Stimulated activated naive CD8-positive, alpha-beta T cell treated with anti-CD3 and anti-CD28 coated beads, Interleukin-15, Interleukin-2, amounts not matched to agents 100 ng/mL and 50 ng/mL, for 24 hours (primary cell): ENCODE data around the gene ERG28.

Source experiments
- H3K27ac Mint-ChIP-seq: one replicate; pipeline ENCODE4 v1.8.0; 2021; ENCODE audit warnings: mild to moderate bottlenecking, mixed read lengths
- H3K27me3 Mint-ChIP-seq: one replicate; pipeline ENCODE4 v1.8.0; 2021; ENCODE audit warnings: mixed read lengths
- H3K36me3 Mint-ChIP-seq: one replicate; pipeline ENCODE4 v1.8.0; 2021; ENCODE audit warnings: low read depth, mixed read lengths
- H3K4me1 Mint-ChIP-seq: one replicate; pipeline ENCODE4 v1.8.0; 2021; ENCODE audit warnings: low read depth, mixed read lengths
- H3K4me3 Mint-ChIP-seq: one replicate; pipeline ENCODE4 v1.8.0; 2021; ENCODE audit warnings: mild to moderate bottlenecking, mixed read lengths
- H3K9me3 Mint-ChIP-seq: one replicate; pipeline ENCODE4 v1.8.0; 2021; ENCODE audit warnings: mixed read lengths

Gene ERG28

GRCh38 chr14:75649337-75649736 lies 11.3 kb downstream of the ERG28 start:
- no peak overlapping the region for H3K4me3 Mint-ChIP-seq
- H3K4me1 Mint-ChIP-seq, result no peaks in the 10 kb centered on the region
- H3K9me3 Mint-ChIP-seq, result no peaks in the 10 kb centered on the region
- peaks cover 52% of the 10 kb centered on the region for H3K36me3 Mint-ChIP-seq
- no peaks in the 10 kb centered on the region for H3K27me3 Mint-ChIP-seq
- no peak overlapping the region for H3K27ac Mint-ChIP-seq

GRCh38 chr14:75648066-75648838 lies 12.4 kb downstream of the ERG28 start:
- Mint-ChIP-seq H3K27ac (no peak overlapping the region), H3K4me3 (no peak overlapping the region), H3K36me3 (peaks cover 50% of the 10 kb centered on the region)

GRCh38 chr14:75647640-75648039 lies 13.0 kb downstream of the ERG28 start:
- H3K9me3 Mint-ChIP-seq, result no peaks in the 10 kb centered on the region
- no peaks in the 10 kb centered on the region for H3K27me3 Mint-ChIP-seq
- H3K4me3 Mint-ChIP-seq, result no peak overlapping the region
- H3K4me1 Mint-ChIP-seq, result no peaks in the 10 kb centered on the region
- peak overlapping the region; percentile 31 for H3K27ac Mint-ChIP-seq
- peaks cover 44% of the 10 kb centered on the region for H3K36me3 Mint-ChIP-seq

More at GRCh38 chr14:75648066-75648838, 12.4 kb downstream of the ERG28 start:
- Mint-ChIP-seq H3K9me3 (no peaks in the 10 kb centered on the region), H3K27me3 (no peaks in the 10 kb centered on the region), H3K4me1 (no peaks in the 10 kb centered on the region)

GRCh38 chr14:75646762-75647161 lies 13.9 kb downstream of the ERG28 start:
- H3K36me3 Mint-ChIP-seq, result peaks cover 39% of the 10 kb centered on the region
- no peak overlapping the region for H3K4me3 Mint-ChIP-seq
- H3K9me3 Mint-ChIP-seq, result no peaks in the 10 kb centered on the region
- H3K27me3 Mint-ChIP-seq, result no peaks in the 10 kb centered on the region
- no peak overlapping the region for H3K27ac Mint-ChIP-seq
- no peaks in the 10 kb centered on the region for H3K4me1 Mint-ChIP-seq

- Mint-ChIP-seq H3K27ac (no peak overlapping the region), H3K4me1 (no peaks in the 10 kb centered on the region), H3K27me3 (no peaks in the 10 kb centered on the region), H3K9me3 (no peaks in the 10 kb centered on the region), H3K4me3 (no peak overlapping the region), H3K36me3 (peaks cover 26% of the 10 kb centered on the region)
Measured at GRCh38 chr14:75645056-75645455, 15.6 kb downstream of the ERG28 start.

- no peaks in the 10 kb centered on the region for H3K4me1 Mint-ChIP-seq
- no peaks in the 10 kb centered on the region for H3K27me3 Mint-ChIP-seq
- no peaks in the 10 kb centered on the region for H3K9me3 Mint-ChIP-seq
- H3K36me3 Mint-ChIP-seq, result peaks cover 16% of the 10 kb centered on the region
- no peak overlapping the region for H3K27ac Mint-ChIP-seq
- no peak overlapping the region for H3K4me3 Mint-ChIP-seq
Measured at GRCh38 chr14:75643985-75644384, 16.7 kb downstream of the ERG28 start.

GRCh38 chr14:75640876-75641275 lies 19.8 kb downstream of the ERG28 start:
- no peak overlapping the region for H3K27ac Mint-ChIP-seq
- peaks cover 4% of the 10 kb centered on the region for H3K36me3 Mint-ChIP-seq
- no peaks in the 10 kb centered on the region for H3K27me3 Mint-ChIP-seq
- H3K4me3 Mint-ChIP-seq, result no peak overlapping the region
- no peaks in the 10 kb centered on the region for H3K4me1 Mint-ChIP-seq
- no peaks in the 10 kb centered on the region for H3K9me3 Mint-ChIP-seq

- no peak overlapping the region for H3K4me3 Mint-ChIP-seq
- no peaks in the 10 kb centered on the region for H3K27me3 Mint-ChIP-seq
- no peaks in the 10 kb centered on the region for H3K9me3 Mint-ChIP-seq
- H3K4me1 Mint-ChIP-seq, result no peaks in the 10 kb centered on the region
- H3K36me3 Mint-ChIP-seq, result no peaks in the 10 kb centered on the region
- H3K27ac Mint-ChIP-seq, result no peak overlapping the region
Measured at GRCh38 chr14:75636100-75636692, 24.5 kb downstream of the ERG28 start.

- H3K4me1 Mint-ChIP-seq, result no peaks in the 10 kb centered on the region
- H3K9me3 Mint-ChIP-seq, result no peaks in the 10 kb centered on the region
- H3K27ac Mint-ChIP-seq, result no peak overlapping the region
- H3K36me3 Mint-ChIP-seq, result no peaks in the 10 kb centered on the region
- H3K4me3 Mint-ChIP-seq, result no peak overlapping the region
- no peaks in the 10 kb centered on the region for H3K27me3 Mint-ChIP-seq
Measured at GRCh38 chr14:75634848-75635247, 25.8 kb downstream of the ERG28 start.

- no peak overlapping the region for H3K4me3 Mint-ChIP-seq
- no peak overlapping the region for H3K27ac Mint-ChIP-seq
- H3K36me3 Mint-ChIP-seq, result no peaks in the 10 kb centered on the region
- H3K4me1 Mint-ChIP-seq, result no peaks in the 10 kb centered on the region
- peaks cover 3% of the 10 kb centered on the region for H3K27me3 Mint-ChIP-seq
- H3K9me3 Mint-ChIP-seq, result no peaks in the 10 kb centered on the region
Measured at GRCh38 chr14:75631453-75631831, 29.2 kb downstream of the ERG28 start.

GRCh38 chr14:75630695-75631452 lies 29.8 kb downstream of the ERG28 start:
- Mint-ChIP-seq H3K4me3 (no peak overlapping the region), H3K4me1 (no peaks in the 10 kb centered on the region), H3K27me3 (peaks cover 3% of the 10 kb centered on the region), H3K9me3 (no peaks in the 10 kb centered on the region), H3K36me3 (no peaks in the 10 kb centered on the region), H3K27ac (no peak overlapping the region)

- H3K36me3 Mint-ChIP-seq, result no peaks in the 10 kb centered on the region
- peaks cover 3% of the 10 kb centered on the region for H3K27me3 Mint-ChIP-seq
- H3K27ac Mint-ChIP-seq, result no peak overlapping the region
- H3K4me3 Mint-ChIP-seq, result no peak overlapping the region
- no peaks in the 10 kb centered on the region for H3K9me3 Mint-ChIP-seq
- H3K4me1 Mint-ChIP-seq, result no peaks in the 10 kb centered on the region
Measured at GRCh38 chr14:75628816-75629215, 31.9 kb downstream of the ERG28 start.

GRCh38 chr14:75627406-75627805 lies 33.3 kb downstream of the ERG28 start:
- H3K36me3 Mint-ChIP-seq, result no peaks in the 10 kb centered on the region

GRCh38 chr14:75626863-75627262 lies 33.8 kb downstream of the ERG28 start:
- Mint-ChIP-seq H3K9me3 (no peaks in the 10 kb centered on the region), H3K27ac (no peak overlapping the region), H3K27me3 (peaks cover 3% of the 10 kb centered on the region), H3K4me1 (no peaks in the 10 kb centered on the region), H3K36me3 (no peaks in the 10 kb centered on the region), H3K4me3 (no peak overlapping the region)

More at GRCh38 chr14:75627406-75627805, 33.3 kb downstream of the ERG28 start:
- H3K27me3 Mint-ChIP-seq, result peaks cover 3% of the 10 kb centered on the region
- H3K27ac Mint-ChIP-seq, result no peak overlapping the region
- H3K9me3 Mint-ChIP-seq, result no peaks in the 10 kb centered on the region
- H3K4me3 Mint-ChIP-seq, result no peak overlapping the region
- H3K4me1 Mint-ChIP-seq, result no peaks in the 10 kb centered on the region

GRCh38 chr14:75626396-75626795 lies 34.3 kb downstream of the ERG28 start:
- no peak overlapping the region for H3K4me3 Mint-ChIP-seq
- peaks cover 3% of the 10 kb centered on the region for H3K27me3 Mint-ChIP-seq
- no peak overlapping the region for H3K27ac Mint-ChIP-seq
- H3K36me3 Mint-ChIP-seq, result no peaks in the 10 kb centered on the region
- H3K9me3 Mint-ChIP-seq, result no peaks in the 10 kb centered on the region
- H3K4me1 Mint-ChIP-seq, result no peaks in the 10 kb centered on the region
